Colon (tissue), 2 donors: ENCODE measurements around the gene BTRC.

Source experiments
- FAIRE-seq: peaks from 2 replicates; lab custom pipeline; 2012; peaks lifted over from hg19 to GRCh38; lab: Jason Lieb, UNC
- donor health status: control.
- donor health status: control.

BTRC gene

GRCh38 chr10:101444058-101444898, 90.3 kb downstream of the BTRC start:
- FAIRE-seq, result no peak

- FAIRE-seq, result no peak
Observed at GRCh38 chr10:101446071-101446470, 92.1 kb downstream of the BTRC start.

GRCh38 chr10:101446947-101447346, 93.0 kb downstream of the BTRC start:
- no peak for FAIRE-seq

GRCh38 chr10:101447477-101447876, 93.5 kb downstream of the BTRC start:
- FAIRE-seq, result peak; percentile 5

- FAIRE-seq, result no peak
Observed at GRCh38 chr10:101450277-101451080, 96.5 kb downstream of the BTRC start.

GRCh38 chr10:101451261-101451660, 97.3 kb downstream of the BTRC start:
- no peak for FAIRE-seq

- no peak for FAIRE-seq
Observed at GRCh38 chr10:101451667-101452069, 97.7 kb downstream of the BTRC start.

- no peak for FAIRE-seq
Observed at GRCh38 chr10:101452176-101452575, 98.2 kb downstream of the BTRC start.

- FAIRE-seq, result no peak
Observed at GRCh38 chr10:101452593-101452992, 98.6 kb downstream of the BTRC start.

- no peak for FAIRE-seq
Observed at GRCh38 chr10:101453318-101453717, 99.4 kb downstream of the BTRC start.

GRCh38 chr10:101453791-101454718, 100.1 kb downstream of the BTRC start:
- FAIRE-seq, result no peak

GRCh38 chr10:101458869-101459268, 104.9 kb downstream of the BTRC start:
- no peak for FAIRE-seq

- FAIRE-seq, result no peak
Observed at GRCh38 chr10:101464082-101464481, 110.1 kb downstream of the BTRC start.

- no peak for FAIRE-seq
Observed at GRCh38 chr10:101464599-101464998, 110.6 kb downstream of the BTRC start.

GRCh38 chr10:101466016-101466912, 112.3 kb downstream of the BTRC start:
- no peak for FAIRE-seq

GRCh38 chr10:101467286-101467770, 113.4 kb downstream of the BTRC start:
- peak; percentile 24 for FAIRE-seq

GRCh38 chr10:101468159-101468558, 114.2 kb downstream of the BTRC start:
- FAIRE-seq, result no peak

- no peak for FAIRE-seq
Observed at GRCh38 chr10:101476383-101476782, 122.4 kb downstream of the BTRC start.

GRCh38 chr10:101478956-101479355, 125.0 kb downstream of the BTRC start:
- no peak for FAIRE-seq

- FAIRE-seq, result no peak
Observed at GRCh38 chr10:101481256-101481655, 127.3 kb downstream of the BTRC start.

GRCh38 chr10:101482568-101482967, 128.6 kb downstream of the BTRC start:
- no peak for FAIRE-seq
